K562 (cell line): ENCODE data around the gene SIRT3. TPM values are rescaled to one million over a fixed set of nuclear protein-coding genes. Genes with fewer than 3 reads are reported as not detected.
"Not testable (repeated sequence)": the region's sequence is repeated elsewhere in the genome, so short reads cannot be mapped to it uniquely, and the experiment has no call there.

Experiments
- ATAC-seq: fragments of 200-7000 bp; cut with Tn5 transposase; 3 replicates; pipeline ENCODE4 v1.9.1; 2020; ENCODE audit warnings: moderate library complexity
- BruUV-seq: library from RNA; stranded (reverse); fragments of 400-500 nt; replicated peaks from 2 replicates; lab custom pipeline; 2021; lab: Mats Ljungman, UMichigan
- CTCF ChIA-PET: fragments of 300-600 bp; formaldehyde crosslinking; extraction: SDS; loops from one replicate; lab custom pipeline; 2021; ENCODE audit warnings: low intra/inter-chr PET ratio; lab: Yijun Ruan, JAX
- POLR2A ChIA-PET: fragments of 300-600, 350-650 bp; sonication (Branson Sonifier 250); formaldehyde crosslinking; extraction: SDS; loops from one replicate; lab custom pipeline; 2021; ENCODE audit warnings: antibody characterized with exemption, inconsistent platforms; lab: Yijun Ruan, JAX
- DNase-seq, 4 experiments: peaks; one replicate each; pipeline versions ENCODE4 v3.0.0 to v3.0.0-alpha.2; 2011 to 2018; ENCODE audit warnings: low spot score in 3 of 4, mixed read lengths in 3 of 4; ENCODE audit errors: extremely low read depth in 1 of 4
- FAIRE-seq: peaks from 2 replicates; lab custom pipeline; 2011; peaks lifted over from hg19 to GRCh38; lab: Jason Lieb, UNC
- H2AFZ ChIP-seq: 2 replicates; pipeline ENCODE4 v1.6.0; 2011; ENCODE audit warnings: low read depth, low read length, control low read depth, inconsistent platforms
- H3K27ac ChIP-seq: fragments of 200-600 bp; 3 replicates; pipeline ENCODE4 v1.8.0; 2011; ENCODE audit warnings: low read depth, mild to moderate bottlenecking, control low read depth, inconsistent platforms, low read length, moderate library complexity, mixed read lengths; ENCODE audit errors: extremely low read depth
- H3K27me3 ChIP-seq, 2 experiments: fragments of 300-600 bp in 1 of 2; 2 replicates in 1 of 2; 3 replicates in 1 of 2; pipeline versions ENCODE4 v1.6.0 to v1.8.0; 2011; ENCODE audit warnings: inconsistent platforms in 2 of 2, low read length in 2 of 2, mild to moderate bottlenecking in 1 of 2, mixed read lengths in 1 of 2, moderate library complexity in 1 of 2; ENCODE audit not compliant: control insufficient read depth in 2 of 2, insufficient read depth in 2 of 2
- H3K36me3 ChIP-seq: fragments of 300-600 bp; 3 replicates; pipeline ENCODE4 v1.8.0; 2011; ENCODE audit warnings: mild to moderate bottlenecking, low read length, inconsistent platforms; ENCODE audit not compliant: control insufficient read depth, insufficient read depth
- H3K4me1 ChIP-seq, 2 experiments: fragments of 200-600 bp in 1 of 2; replicated peaks in 1 of 2; 2 replicates in 1 of 2; 3 replicates in 1 of 2; pipeline versions ENCODE4 v1.5.1 to v1.8.0; 2011; ENCODE audit warnings: inconsistent platforms in 2 of 2, low read length in 2 of 2, mild to moderate bottlenecking in 1 of 2, mixed read lengths in 1 of 2, moderate library complexity in 1 of 2; ENCODE audit not compliant: control insufficient read depth in 2 of 2, insufficient read depth in 2 of 2
- H3K4me2 ChIP-seq: 2 replicates; pipeline ENCODE4 v1.6.1; 2011; ENCODE audit warnings: low read length, control low read depth, inconsistent platforms, mixed read lengths; ENCODE audit not compliant: insufficient read depth
- H3K4me3 ChIP-seq: fragments of 200-600 bp; sonication (generic), shearing (Covaris generic); 2 replicates; pipeline ENCODE4 v1.5.1; 2016; ENCODE audit warnings: control low read depth, inconsistent platforms
- H3K79me2 ChIP-seq: fragments of 200-600 bp; 3 replicates; pipeline ENCODE4 v1.8.0; 2011; ENCODE audit warnings: low read length, inconsistent platforms; ENCODE audit not compliant: control insufficient read depth, insufficient read depth
- H3K9ac ChIP-seq, 2 experiments: 2 replicates each; pipeline versions ENCODE4 v1.6.0 to v1.6.1; 2011; ENCODE audit warnings: low read depth in 2 of 2, low read length in 2 of 2, control low read depth in 1 of 2, inconsistent platforms in 1 of 2, mild to moderate bottlenecking in 1 of 2, mixed read lengths in 1 of 2; ENCODE audit not compliant: insufficient read depth in 1 of 2
- H3K9me1 ChIP-seq: one replicate; pipeline ENCODE4 v1.6.0; 2011; ENCODE audit warnings: inconsistent platforms, mild to moderate bottlenecking, low read length, moderate library complexity; ENCODE audit not compliant: control insufficient read depth, insufficient read depth
- H3K9me3 ChIP-seq: replicated peaks from 2 replicates; pipeline ENCODE4 v1.5.1; 2011; ENCODE audit warnings: low read depth, low read length, inconsistent platforms; ENCODE audit not compliant: control insufficient read depth, insufficient read depth
- H4K20me1 ChIP-seq: replicated peaks from 2 replicates; pipeline ENCODE4 v1.6.1; 2011; ENCODE audit warnings: low read length, inconsistent platforms, mixed read lengths; ENCODE audit not compliant: control insufficient read depth, insufficient read depth
- EP300 ChIP-seq: IDR thresholded peaks from 2 replicates; pipeline ENCODE4 v1.6.1; 2012; ENCODE audit warnings: low read length, improper control_type of control experiment
- MAFK ChIP-seq: IDR thresholded peaks from 2 replicates; pipeline ENCODE4 v1.6.1; 2011; ENCODE audit warnings: low read length, improper control_type of control experiment
- POLR2G ChIP-seq: fragments of 200-400 bp; formaldehyde crosslinking; IDR thresholded peaks from 2 replicates; pipeline ENCODE4 v1.6.1; 2017; ENCODE audit warnings: low read depth, mild to moderate bottlenecking, antibody characterized with exemption, low read length, moderate library complexity
- SUPT5H ChIP-seq: fragments of 450-650 bp; IDR thresholded peaks from 2 replicates; pipeline ENCODE4 v1.6.1; 2016
- ZKSCAN3 ChIP-seq: fragments of 250-450 bp; sonication (Bioruptor Pico); IDR thresholded peaks from 2 replicates; pipeline ENCODE4 v1.4.0; 2020
- ZNF695 ChIP-seq: fragments of 450-650 bp; formaldehyde crosslinking; IDR thresholded peaks from 2 replicates; pipeline ENCODE4 v1.4.0; 2020; ENCODE audit warnings: mild to moderate bottlenecking, moderate library complexity
- ZNF79 ChIP-seq: fragments of 250-450 bp; sonication (Bioruptor Pico); IDR thresholded peaks from 2 replicates; pipeline ENCODE4 v1.4.0; 2020; ENCODE audit warnings: low read depth, mild to moderate bottlenecking, moderate library complexity
- WGBS: fragments of 100-300 bp; shearing (Covaris generic); methylation state at CpG from one replicate; pipeline ENCODE4 v1.1.6; 2016; ENCODE audit warnings: low coverage, mixed read lengths; ENCODE audit not compliant: insufficient coverage; ENCODE audit errors: missing lambda C conversion rate; 5-methylcytosine and 5-hydroxymethylcytosine counted together
- in situ Hi-C: fragments of 300-500 bp; cut with MboI; formaldehyde crosslinking; loops from 4 replicates; pipeline ENCODE4 v1.15.0; 2018; ENCODE audit warnings: inconsistent platforms, mixed read lengths
- intact Hi-C: fragments of 100-400 bp; cut with micrococcal nuclease; formaldehyde crosslinking; loops from 2 replicates; pipeline ENCODE4 v1.14.2; 2022
- polyA plus RNA-seq, 8 experiments: library from polyadenylated mRNA; depleted of rRNA in 4 of 8; stranded (reverse) in 5 of 8; unstranded in 3 of 8; fragments of >200 nt; fragmentation: Nextera tagmentation in 2 of 8; fragmentation: Illumina TruSeq in 1 of 8; extraction: Ambion mirVana in 2 of 8; extraction: Trizol in 1 of 8; gene quantifications; 2 replicates each; pipeline versions ENCODE4 v1.2.1 to v1.2.3, GENCODE V29; 2011 to 2014; ENCODE audit warnings: inconsistent platforms in 1 of 8, missing spikeins in 1 of 8
- total RNA-seq, 7 experiments: library from RNA; depleted of rRNA in 6 of 7; stranded (reverse); fragments of >200 nt in 6 of 7; fragmentation: Illumina TruSeq in 2 of 7; extraction: Trizol in 2 of 7; gene quantifications; 2 replicates each; pipeline versions ENCODE4 v1.2.1 to v1.2.3, GENCODE V29; 2011 to 2021; ENCODE audit warnings: low replicate concordance in 1 of 7

The SIRT3 gene
- total and polyA plus RNA-seq, 9 of the 15 experiments (the other 6 are each of a cell fraction or from before 2014, with no cell fraction given): 1.9 to 27.5 (median 14.5) TPM

GRCh38 chr11:196786-197731 lies 39.1 kb downstream of the SIRT3 start:
- H3K79me2 ChIP-seq: no peaks in the 10 kb centered on the region
- no peaks in the 10 kb centered on the region; the same call in 1 of the 2 replicates for H4K20me1 ChIP-seq
- no peak for FAIRE-seq
- 0 out of 4 replicates have a peak overlapping the region, but pooled peaks of 1 of the 2 experiments have one; percentile 64 for H3K9ac ChIP-seq
- no peak for DNase-seq
- no peaks in the 10 kb centered on the region for H3K9me3 ChIP-seq
- H3K9me1 ChIP-seq: no peaks in the 10 kb centered on the region
- H3K4me2 ChIP-seq: no peak overlapping the region
- intact Hi-C loops (no loop called here), in situ Hi-C loops (loop anchor here (5.0 kb wide), 1 partner anchor 320 kb away; no protein-coding TSS in a partner anchor)
- H3K27ac ChIP-seq: no peak overlapping the region
- 45% methylated on average over 21 of the region's 23 CpGs for WGBS
- ATAC-seq: peak; percentile 7; the same call in 2 of the 3 replicates
- no peak overlapping the region for H2AFZ ChIP-seq
- H3K4me3 ChIP-seq: no peak overlapping the region
- H3K4me1 ChIP-seq: peaks cover 7 to 27% of the 10 kb centered on the region in 2 experiments; a peak in 4 of 5 replicates
- ChIA-PET POLR2A (interaction anchor here (0.6 to 2.4 kb wide), 4 partner anchors 8 to 321 kb away, joined by 3 to 23 read pairs (median 4); partner anchors contain the start of genes BET1L and RIC8A), CTCF (no interaction called here)
- BruUV-seq: no TSS peak
- H3K36me3 ChIP-seq: peaks cover 8% of the 10 kb centered on the region; the same call in 2 of the 3 replicates
- no peaks in the 10 kb centered on the region for H3K27me3 ChIP-seq
- TF ChIP-seq ZNF79 (CRISPR knock-in tag) (no peak), MAFK (no peak), EP300 (no peak), POLR2G (peak; percentile 52; the same call in 1 of the 2 replicates), ZNF695 (CRISPR knock-in tag) (no peak), ZKSCAN3 (no peak), SUPT5H (no peak)

GRCh38 chr11:193481-193880 lies 42.7 kb downstream of the SIRT3 start:
- CTCF ChIA-PET, H4K20me1 ChIP-seq, H3K27me3 ChIP-seq, intact Hi-C loops, ATAC-seq, H3K9me3 ChIP-seq, BruUV-seq, H3K79me2 ChIP-seq, H2AFZ ChIP-seq, H3K4me2 ChIP-seq, H3K27ac ChIP-seq, DNase-seq, FAIRE-seq, POLR2A ChIA-PET, H3K36me3 ChIP-seq, H3K9me1 ChIP-seq, H3K4me3 ChIP-seq, H3K9ac ChIP-seq: not testable (repeated sequence)
- in situ Hi-C loops: loop anchor here (5.0 kb wide), 1 partner anchor 56 kb away; no protein-coding TSS in a partner anchor
- H3K4me1 ChIP-seq: peaks cover 0 to 15% of the 10 kb centered on the region in 2 experiments; a peak in 2 of 5 replicates
- WGBS: 4% methylated on average over 4 of the region's 5 CpGs

GRCh38 chr11:192674-193128 lies 43.4 kb downstream of the SIRT3 start, which contains the start of gene SCGB1C1:
SCGB1C1 (plus strand) TSS chr11:193078; CDS start chr11:193100, 22 bp downstream.
- H3K9me1 ChIP-seq, H4K20me1 ChIP-seq, H3K27ac ChIP-seq, H3K4me2 ChIP-seq, H3K9ac ChIP-seq, H3K9me3 ChIP-seq, H3K4me1 ChIP-seq, H3K27me3 ChIP-seq, FAIRE-seq, H3K4me3 ChIP-seq, H3K36me3 ChIP-seq, ATAC-seq, DNase-seq, intact Hi-C loops, CTCF ChIA-PET, H2AFZ ChIP-seq, H3K79me2 ChIP-seq, POLR2A ChIA-PET, BruUV-seq: not testable (repeated sequence)
- in situ Hi-C loops: loop anchor here (5.0 kb wide), 1 partner anchor 55 kb away; no protein-coding TSS in a partner anchor
- 55% methylated on average over 3 of the region's 11 CpGs for WGBS
